ENCODE data around the gene WASF2. TPM values are rescaled to one million over a fixed set of nuclear protein-coding genes. Genes with fewer than 3 reads are reported as not detected.

The WASF2 gene
- total and polyA plus RNA-seq, 2 of the 13 experiments (the other 11 are each of a cell fraction or from before 2014, with no cell fraction given): 10.4 to 27.7 TPM

DNA sequence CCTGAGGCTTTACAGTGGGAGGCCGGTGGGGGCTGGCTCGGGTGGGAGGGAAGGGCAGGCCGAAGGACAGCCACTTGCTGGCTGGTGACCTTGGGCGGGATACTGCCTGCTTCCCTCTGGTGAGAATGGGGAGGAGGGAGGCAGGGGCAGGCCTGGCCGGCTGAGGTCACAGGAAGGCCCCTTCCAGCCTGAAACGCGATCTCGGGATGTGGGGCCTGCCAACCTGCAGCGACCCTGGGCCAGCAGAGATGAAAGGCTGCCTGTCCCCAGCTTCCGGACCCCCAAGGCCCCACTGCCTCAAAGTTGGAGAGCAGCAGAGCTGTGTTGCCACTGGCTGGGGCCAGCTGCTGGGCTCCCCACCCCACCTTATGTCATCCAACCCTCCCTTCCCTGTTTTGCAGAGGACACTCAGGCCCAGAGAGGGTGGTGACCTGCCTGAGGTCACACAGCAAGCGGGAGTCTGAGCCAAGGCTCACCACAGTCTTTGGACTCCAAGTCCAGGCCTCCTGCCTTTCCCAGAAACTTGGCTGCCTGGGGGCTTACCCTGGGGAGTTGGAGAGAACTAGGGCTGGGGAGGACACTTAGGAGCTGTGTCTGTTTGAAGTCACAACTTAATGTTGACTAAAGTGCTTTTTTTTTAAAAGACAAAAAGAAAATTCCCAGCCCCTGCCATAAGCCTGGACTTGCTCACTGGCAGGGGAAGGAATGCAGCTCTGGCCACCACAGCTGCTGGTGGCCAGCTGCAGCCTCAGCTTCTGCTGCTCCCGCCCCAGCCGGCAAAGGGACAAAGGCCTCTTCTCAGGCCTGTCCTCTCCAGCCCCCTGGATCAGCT, 14.8 kb upstream of the WASF2 start (continued):
- TF ChIP-seq, protein P1, sequence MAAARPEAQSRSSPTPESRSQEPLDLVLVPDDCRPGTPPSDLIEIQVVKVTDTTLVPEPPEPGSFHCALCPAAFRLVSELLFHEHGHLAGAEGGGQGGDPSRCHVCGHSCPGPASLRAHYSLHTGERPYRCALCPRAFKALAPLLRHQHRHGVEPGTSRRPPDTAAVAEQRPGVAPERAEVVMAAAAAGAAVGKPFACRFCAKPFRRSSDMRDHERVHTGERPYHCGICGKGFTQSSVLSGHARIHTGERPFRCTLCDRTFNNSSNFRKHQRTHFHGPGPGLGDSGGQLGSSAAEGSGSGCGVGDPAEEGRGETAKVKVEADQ (CRISPR knock-in tag; IDR thresholded peaks at IDR 0.05; ENCODE audit: borderline replicate concordance): peak; percentile 47; the same call in 1 of the 2 replicates
- TF ChIP-seq FOXO1 (CRISPR knock-in tag; IDR thresholded peaks at IDR 0.05) (peak; percentile 75), ETV5 (CRISPR knock-in tag; IDR thresholded peaks at IDR 0.05; ENCODE audit: borderline replicate concordance) (peak; percentile 99), PRMT3 (CRISPR knock-in tag; IDR thresholded peaks at IDR 0.05; ENCODE audit: borderline replicate concordance, low read depth) (0 out of 2 replicates have a peak, but pooled peaks have one; percentile 58), PHF21A (CRISPR knock-in tag; IDR thresholded peaks at IDR 0.05) (peak; percentile 75), KDM4B (CRISPR knock-in tag; IDR thresholded peaks at IDR 0.05) (0 out of 2 replicates have a peak, but pooled peaks have one; percentile 25), ZNF230 (CRISPR knock-in tag; IDR thresholded peaks at IDR 0.05) (no peak), HDAC1 (CRISPR knock-in tag; IDR thresholded peaks at IDR 0.05) (peak; percentile 82), ZNF253 (CRISPR knock-in tag; IDR thresholded peaks at IDR 0.05; ENCODE audit: borderline replicate concordance) (0 out of 2 replicates have a peak, but pooled peaks have one; percentile 38), FOXC1 (CRISPR knock-in tag; IDR thresholded peaks at IDR 0.05; ENCODE audit: borderline replicate concordance) (peak; percentile 65; the same call in 1 of the 2 replicates)
- TF ChIP-seq, protein P2, sequence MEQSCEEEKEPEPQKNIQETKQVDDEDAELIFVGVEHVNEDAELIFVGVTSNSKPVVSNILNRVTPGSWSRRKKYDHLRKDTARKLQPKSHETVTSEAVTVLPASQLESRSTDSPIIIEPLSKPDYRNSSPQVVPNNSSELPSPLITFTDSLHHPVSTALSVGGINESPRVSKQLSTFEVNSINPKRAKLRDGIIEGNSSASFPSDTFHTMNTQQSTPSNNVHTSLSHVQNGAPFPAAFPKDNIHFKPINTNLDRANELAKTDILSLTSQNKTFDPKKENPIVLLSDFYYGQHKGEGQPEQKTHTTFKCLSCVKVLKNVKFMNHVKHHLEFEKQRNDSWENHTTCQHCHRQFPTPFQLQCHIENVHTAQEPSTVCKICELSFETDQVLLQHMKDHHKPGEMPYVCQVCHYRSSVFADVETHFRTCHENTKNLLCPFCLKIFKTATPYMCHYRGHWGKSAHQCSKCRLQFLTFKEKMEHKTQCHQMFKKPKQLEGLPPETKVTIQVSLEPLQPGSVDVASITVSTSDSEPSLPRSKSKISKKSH (CRISPR knock-in tag; IDR thresholded peaks at IDR 0.05; ENCODE audit: borderline replicate concordance): no peak
- TF ChIP-seq, protein P3, sequence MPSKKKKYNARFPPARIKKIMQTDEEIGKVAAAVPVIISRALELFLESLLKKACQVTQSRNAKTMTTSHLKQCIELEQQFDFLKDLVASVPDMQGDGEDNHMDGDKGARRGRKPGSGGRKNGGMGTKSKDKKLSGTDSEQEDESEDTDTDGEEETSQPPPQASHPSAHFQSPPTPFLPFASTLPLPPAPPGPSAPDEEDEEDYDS (CRISPR knock-in tag; IDR thresholded peaks at IDR 0.05): peak; percentile 47
- TF ChIP-seq, protein P4, sequence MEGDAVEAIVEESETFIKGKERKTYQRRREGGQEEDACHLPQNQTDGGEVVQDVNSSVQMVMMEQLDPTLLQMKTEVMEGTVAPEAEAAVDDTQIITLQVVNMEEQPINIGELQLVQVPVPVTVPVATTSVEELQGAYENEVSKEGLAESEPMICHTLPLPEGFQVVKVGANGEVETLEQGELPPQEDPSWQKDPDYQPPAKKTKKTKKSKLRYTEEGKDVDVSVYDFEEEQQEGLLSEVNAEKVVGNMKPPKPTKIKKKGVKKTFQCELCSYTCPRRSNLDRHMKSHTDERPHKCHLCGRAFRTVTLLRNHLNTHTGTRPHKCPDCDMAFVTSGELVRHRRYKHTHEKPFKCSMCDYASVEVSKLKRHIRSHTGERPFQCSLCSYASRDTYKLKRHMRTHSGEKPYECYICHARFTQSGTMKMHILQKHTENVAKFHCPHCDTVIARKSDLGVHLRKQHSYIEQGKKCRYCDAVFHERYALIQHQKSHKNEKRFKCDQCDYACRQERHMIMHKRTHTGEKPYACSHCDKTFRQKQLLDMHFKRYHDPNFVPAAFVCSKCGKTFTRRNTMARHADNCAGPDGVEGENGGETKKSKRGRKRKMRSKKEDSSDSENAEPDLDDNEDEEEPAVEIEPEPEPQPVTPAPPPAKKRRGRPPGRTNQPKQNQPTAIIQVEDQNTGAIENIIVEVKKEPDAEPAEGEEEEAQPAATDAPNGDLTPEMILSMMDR (CRISPR knock-in tag; IDR thresholded peaks at IDR 0.05): peak; percentile 29; the same call in 1 of the 2 replicates
- TF ChIP-seq, protein P5, sequence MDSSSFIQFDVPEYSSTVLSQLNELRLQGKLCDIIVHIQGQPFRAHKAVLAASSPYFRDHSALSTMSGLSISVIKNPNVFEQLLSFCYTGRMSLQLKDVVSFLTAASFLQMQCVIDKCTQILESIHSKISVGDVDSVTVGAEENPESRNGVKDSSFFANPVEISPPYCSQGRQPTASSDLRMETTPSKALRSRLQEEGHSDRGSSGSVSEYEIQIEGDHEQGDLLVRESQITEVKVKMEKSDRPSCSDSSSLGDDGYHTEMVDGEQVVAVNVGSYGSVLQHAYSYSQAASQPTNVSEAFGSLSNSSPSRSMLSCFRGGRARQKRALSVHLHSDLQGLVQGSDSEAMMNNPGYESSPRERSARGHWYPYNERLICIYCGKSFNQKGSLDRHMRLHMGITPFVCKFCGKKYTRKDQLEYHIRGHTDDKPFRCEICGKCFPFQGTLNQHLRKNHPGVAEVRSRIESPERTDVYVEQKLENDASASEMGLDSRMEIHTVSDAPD (CRISPR knock-in tag; IDR thresholded peaks at IDR 0.05): 0 out of 2 replicates have a peak, but pooled peaks have one; percentile 26
- TF ChIP-seq, protein P6, sequence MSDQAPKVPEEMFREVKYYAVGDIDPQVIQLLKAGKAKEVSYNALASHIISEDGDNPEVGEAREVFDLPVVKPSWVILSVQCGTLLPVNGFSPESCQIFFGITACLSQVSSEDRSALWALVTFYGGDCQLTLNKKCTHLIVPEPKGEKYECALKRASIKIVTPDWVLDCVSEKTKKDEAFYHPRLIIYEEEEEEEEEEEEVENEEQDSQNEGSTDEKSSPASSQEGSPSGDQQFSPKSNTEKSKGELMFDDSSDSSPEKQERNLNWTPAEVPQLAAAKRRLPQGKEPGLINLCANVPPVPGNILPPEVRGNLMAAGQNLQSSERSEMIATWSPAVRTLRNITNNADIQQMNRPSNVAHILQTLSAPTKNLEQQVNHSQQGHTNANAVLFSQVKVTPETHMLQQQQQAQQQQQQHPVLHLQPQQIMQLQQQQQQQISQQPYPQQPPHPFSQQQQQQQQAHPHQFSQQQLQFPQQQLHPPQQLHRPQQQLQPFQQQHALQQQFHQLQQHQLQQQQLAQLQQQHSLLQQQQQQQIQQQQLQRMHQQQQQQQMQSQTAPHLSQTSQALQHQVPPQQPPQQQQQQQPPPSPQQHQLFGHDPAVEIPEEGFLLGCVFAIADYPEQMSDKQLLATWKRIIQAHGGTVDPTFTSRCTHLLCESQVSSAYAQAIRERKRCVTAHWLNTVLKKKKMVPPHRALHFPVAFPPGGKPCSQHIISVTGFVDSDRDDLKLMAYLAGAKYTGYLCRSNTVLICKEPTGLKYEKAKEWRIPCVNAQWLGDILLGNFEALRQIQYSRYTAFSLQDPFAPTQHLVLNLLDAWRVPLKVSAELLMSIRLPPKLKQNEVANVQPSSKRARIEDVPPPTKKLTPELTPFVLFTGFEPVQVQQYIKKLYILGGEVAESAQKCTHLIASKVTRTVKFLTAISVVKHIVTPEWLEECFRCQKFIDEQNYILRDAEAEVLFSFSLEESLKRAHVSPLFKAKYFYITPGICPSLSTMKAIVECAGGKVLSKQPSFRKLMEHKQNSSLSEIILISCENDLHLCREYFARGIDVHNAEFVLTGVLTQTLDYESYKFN (CRISPR knock-in tag; conservative IDR thresholded peaks at IDR 0.05): peak; percentile 93
- TF ChIP-seq, protein P7, sequence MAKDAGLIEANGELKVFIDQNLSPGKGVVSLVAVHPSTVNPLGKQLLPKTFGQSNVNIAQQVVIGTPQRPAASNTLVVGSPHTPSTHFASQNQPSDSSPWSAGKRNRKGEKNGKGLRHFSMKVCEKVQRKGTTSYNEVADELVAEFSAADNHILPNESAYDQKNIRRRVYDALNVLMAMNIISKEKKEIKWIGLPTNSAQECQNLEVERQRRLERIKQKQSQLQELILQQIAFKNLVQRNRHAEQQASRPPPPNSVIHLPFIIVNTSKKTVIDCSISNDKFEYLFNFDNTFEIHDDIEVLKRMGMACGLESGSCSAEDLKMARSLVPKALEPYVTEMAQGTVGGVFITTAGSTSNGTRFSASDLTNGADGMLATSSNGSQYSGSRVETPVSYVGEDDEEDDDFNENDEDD (CRISPR knock-in tag; IDR thresholded peaks at IDR 0.05; ENCODE audit: borderline replicate concordance): peak; percentile 14; the same call in 1 of the 2 replicates
